Hippocampal formation (tissue), 2 donors: ENCODE results near the gene SST.

Experiments used
- DNase-seq, 2 donors: peaks; one replicate each; lab custom pipeline; 2025; lab: John Stamatoyannopoulos, UW

Gene SST

DNA sequence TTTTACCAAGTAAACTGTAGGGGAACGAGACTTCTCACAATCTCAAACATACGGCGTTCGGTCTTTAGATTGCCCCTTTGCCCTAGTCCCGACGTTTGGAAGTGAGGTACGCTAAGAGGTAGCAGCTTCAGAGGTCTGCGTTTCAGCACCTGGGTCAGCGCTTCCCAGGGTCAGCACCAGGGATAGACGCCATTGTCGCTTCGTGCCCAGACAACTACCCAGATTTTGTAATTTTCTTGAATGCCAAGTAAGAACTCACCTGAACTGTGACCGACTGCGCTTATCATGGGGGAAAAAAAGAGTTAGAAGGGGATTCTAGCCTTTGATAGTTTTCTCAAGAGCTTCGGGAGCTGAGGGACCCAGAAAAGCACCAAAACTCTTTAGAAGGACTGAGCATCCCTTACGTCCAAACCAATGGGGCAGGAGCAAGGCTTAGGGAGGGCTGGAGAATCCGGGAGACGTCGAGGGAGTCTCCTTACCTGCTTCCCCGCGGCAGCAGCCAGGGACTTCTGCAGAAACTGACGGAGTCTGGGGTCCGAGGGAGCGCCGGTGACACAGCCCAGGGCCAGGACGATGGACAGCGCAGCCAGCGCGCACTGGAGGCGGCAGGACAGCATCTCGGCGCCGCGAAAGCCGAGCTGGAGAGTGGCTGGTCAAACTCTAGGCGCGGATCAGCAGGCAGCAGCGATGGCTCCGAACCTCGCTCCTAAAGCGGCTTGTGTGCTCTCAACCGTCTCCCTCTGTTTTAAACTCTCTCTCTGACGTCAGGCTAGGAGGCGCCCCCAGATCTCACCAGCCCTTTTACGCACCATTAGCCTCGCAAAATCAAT lies at the start of gene SST:
SST (minus strand) TSS at position 720 of the 830 bp plus-strand sequence; CDS start at position 617, 103 bp downstream.
- DNase-seq, result no peak

DNA sequence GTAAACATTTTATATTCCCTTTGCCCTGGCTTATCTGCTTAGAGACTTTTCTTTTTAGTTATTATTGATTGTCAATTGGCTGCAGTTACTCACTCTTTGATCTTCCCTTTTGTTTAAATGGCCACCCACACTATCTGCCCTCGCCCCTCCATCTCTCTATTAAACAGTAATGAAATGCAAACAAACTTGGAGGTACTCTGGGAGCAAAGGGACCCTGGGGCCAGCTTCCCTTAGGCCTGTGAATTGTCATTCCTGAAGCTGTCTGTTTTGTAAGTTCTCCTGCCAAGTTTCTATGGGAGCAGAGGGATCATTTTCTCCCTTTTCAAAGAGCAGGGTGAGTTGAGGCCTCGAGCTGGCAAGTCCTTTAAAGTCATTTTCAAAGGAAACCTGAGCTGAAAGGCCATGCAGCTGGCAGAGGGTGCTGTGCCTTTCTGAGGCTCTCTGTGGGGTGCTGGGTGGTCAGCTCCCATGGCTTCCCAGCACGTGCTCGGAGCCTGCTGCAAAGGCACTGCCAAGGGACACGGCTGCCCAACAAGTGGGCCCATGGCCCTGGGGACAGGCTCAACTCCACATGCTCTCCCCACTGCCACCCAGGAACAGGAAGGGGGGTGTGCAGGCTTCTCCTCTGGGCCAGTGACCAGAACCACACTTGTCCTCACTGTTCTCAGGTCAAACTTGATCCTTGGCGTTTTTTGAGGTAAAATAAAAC lies 49.6 kb upstream of the SST start:
- peak; percentile 36 to 60 for DNase-seq

DNA sequence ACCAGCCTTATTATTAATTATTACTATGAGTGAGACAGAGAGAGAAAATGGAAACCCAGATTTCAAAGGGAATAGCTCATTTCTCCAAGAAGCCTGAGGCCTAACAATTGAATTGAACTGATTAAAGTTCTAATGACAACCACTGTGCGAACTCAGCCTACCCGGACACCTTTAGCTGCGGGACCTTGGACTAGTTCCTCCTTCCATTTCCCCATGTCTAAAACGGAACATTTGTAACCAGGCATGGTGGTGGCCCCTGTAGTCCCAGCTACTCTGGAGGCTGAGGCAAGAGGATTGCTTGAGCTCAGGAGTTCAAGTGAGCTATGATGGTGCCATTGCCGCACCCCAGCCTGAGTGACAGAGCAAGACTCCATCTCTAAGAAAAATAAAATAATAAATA lies 48.6 kb upstream of the SST start:
- no peak for DNase-seq

DNA sequence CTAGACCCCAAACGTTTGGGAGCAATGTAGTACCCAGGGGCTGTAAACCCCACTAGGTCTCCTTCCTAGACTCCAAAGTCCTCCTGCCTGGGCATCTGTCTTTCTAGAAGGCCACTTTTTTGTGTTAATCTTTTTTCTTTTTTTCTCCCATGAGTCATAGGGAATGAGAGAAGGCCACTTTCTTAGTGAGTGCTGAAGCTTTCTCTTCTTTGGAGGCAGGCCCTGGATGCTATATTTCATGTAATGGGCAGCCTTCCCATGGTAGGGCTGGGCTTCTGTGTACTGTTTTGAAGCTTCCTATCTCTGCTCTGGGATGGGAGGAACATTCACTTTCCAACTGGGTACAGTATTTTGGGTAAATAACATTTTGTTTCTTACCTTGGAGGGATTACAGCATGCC lies 47.4 kb upstream of the SST start:
- no peak for DNase-seq

DNA sequence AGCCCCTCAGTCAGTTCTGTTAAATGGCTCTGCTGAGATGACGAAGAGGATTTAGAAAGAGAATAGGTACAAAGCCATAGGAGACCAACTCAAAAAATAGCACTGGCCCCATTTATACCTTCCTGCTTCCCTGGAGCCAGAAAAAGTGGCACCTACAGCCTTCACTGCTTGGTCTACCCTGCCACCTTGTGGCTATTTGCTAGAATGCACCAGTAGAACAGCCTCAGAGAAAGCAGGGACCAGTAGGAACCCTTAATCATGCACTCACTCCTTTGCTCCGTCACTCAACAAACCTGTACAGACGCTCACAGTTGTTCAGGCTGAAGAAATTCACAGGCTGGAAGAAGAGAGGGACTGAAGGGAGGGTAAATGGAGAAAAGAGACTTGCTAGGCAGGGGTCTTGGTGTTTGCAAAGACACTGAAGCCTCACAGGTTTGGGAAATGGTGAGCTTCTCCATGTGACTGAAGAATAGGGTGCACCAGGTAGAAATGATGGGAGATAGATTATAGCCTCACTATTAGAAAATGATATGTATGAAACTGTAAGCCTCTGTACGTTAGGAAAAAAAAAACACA lies 44.3 kb upstream of the SST start:
- DNase-seq, result peak; percentile 68 to 69

DNA sequence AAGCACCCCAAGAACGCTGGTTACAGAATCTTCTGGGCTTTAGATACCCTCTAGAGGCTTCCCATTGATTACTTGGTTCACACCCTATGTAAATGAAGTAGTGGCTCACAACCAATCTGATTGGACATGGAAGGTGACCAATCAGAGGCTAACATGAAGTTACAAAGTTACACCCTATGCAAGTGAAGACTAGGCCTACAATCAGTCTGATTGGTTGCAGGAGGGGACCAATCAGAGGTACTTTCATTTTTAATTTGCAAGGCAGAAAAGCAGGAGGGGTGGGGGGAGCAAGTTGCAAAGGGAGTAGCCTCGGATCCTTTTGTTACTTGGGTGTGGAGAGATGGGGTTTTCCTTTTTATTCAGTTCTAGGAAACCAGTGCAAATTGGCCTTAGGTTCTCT lies 43.3 kb upstream of the SST start:
- no peak for DNase-seq

DNA sequence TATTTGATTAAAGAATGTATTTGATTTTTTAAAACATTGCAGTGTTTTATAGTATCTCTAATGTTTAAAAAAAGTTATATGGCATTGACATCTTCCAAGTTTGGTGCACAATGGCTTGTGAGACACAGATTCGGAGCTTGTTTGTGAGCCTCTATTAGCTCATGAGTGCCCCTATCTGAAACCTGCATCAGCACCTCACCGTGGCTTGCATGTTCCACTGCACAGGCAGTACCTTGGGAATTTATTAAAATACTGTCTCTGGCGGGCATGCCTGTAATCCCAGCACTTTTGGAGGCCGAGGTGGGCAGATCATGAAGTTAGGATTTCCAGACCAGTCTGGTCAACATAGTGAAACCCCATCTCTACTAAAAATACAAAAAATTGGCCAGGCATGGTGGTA lies 39.0 kb upstream of the SST start:
- no peak for DNase-seq

DNA sequence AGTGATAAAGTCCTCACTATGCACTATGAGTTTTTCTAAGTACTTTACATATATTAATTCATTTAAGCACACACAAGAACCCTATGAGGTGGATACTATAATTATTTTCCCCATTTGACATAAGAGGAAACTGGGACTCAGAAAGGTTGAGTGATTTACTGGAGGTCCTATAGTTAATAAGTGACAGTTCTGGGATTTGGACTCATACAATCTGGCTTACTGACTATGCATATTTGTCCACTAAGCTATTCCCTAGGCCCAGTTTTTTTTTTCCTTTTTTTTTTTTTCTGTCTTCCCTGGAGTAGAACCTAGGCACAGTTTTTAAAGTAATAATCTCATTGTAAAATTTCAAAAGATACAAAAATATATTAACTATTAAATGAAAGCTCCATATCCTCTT lies 38.5 kb upstream of the SST start:
- no peak for DNase-seq

DNA sequence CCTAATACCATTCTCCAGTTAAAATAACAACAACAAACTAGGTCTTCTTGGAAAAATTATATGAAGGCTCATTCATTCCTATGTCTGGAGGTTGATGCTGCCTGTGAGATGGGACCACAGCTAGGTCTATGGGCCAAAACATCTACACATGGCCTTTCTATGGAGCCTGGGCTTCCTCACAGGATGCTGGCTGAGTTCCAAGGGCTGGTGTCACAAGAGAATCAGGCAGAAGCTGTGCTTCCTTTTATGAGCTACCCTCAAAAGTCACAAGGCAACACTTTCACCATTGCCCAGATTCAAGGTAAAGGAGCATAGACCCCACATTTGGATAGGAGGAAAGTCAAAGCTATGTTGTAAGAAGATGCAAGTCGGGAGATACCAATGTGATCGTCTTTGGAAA lies 36.8 kb upstream of the SST start:
- DNase-seq, result peak in 1 of 2 donors; percentile 5

DNA sequence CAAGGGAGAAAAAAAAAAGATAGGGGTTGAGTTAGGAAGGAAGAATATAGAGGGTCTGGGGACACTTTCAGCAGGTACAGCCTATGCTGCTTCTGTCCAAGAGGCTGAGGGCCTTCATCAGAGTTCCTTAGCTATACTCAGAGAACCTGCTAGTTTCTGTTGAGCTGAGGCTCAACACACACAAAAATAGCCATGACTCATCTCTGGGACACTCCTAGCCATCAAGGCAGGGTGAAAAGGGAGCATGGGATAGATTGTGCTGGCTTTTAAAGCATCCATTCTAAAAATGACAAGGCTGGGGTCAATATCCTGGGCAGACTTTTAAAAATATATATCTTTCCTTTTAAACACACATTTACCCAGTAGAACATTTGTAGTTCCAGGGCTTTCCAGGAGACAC lies 35.0 kb upstream of the SST start:
- DNase-seq, result no peak

DNA sequence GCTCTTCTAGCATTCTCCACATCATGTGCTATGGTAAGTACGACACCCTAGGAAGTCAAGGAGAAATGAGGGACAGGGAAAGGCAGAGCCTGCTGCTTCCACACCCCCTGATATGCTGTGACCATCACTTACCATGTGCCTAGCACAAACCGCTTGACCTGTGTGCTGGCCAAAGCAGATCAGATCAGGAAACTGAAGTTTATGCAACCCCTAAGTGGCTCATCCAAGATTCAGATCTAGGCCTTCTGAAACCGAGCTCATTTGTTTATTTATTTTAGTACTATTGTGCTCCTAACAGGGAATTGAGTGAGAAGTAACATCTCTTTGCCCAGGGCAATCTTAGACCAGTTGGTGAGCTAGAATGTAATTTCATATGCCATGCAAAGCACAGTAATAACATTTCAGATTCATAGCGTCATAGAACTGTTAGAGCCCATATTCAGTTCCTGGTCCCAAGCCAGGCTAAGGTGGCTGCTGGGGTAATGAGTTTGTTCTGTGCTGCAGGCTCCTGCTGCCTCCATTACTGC lies 32.4 kb upstream of the SST start, which contains the start of gene RTP2:
RTP2 (minus strand) TSS at position 51 of the 527 bp plus-strand sequence. CDS start 429 bp downstream, outside the sequence.
- DNase-seq, result no peak

DNA sequence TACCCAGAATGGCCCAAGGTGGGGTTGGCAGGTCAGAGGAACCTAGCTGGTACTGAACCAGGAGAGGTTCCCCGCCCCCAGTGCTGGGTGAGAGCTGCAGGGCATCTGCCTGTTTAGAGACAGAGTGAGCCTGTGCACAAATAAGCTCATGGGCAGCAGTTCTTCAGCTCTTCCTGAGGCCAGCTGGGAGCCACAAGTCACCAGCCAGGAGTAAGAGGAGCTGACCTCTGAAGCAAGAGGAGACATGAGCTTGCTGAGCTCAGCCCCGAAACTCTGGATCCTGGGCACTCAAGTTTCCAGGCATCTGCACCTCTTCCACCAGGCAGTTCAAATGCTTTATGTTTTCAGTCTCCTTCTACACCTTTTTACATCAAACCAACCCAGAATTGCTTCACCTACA lies 30.1 kb upstream of the SST start:
- DNase-seq, result no peak

DNA sequence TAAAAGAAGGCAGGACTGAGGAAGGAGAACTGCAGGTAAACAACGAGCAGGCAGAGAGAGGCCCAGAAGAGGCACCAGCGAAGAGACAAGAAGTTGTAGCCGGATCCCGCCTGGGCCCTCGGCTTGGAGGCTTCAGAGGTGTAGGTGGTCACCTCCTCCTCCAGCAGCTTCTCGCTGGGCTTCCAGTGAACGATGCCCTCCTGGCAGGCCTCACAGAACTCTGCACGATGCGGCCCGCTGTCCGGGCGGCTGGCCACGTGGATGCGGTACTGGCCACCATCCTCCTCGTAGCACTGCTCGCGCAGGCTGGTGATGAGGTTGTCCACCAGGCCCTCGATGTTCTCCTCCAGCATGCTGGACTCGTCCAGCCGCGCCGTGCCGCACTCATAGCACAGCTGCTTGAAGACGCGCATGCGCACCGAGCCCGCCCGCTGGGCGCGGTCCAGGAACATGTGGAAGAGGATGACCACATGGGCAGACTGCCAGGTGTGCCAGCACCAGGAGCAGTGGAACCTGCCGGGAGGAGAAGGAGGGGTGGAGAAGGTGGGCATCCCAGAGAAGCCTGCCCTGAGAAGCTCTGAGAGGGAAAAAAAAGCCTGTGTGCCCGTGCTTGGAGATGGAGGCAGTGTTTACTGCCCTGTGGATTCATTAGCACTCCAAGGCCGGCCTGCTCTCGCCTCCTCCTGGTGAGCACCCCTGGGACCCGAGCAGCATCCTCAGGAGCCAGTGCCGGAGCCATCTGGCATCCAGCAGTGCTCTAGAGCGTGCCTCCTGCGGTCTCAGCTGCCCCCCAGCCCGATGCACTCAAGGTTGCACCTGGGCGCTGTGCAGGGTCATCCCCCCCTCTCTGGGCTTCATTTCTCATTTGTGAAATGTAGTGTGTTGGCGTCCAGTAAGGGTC lies 28.6 kb upstream of the SST start:
- DNase-seq, result no peak

DNA sequence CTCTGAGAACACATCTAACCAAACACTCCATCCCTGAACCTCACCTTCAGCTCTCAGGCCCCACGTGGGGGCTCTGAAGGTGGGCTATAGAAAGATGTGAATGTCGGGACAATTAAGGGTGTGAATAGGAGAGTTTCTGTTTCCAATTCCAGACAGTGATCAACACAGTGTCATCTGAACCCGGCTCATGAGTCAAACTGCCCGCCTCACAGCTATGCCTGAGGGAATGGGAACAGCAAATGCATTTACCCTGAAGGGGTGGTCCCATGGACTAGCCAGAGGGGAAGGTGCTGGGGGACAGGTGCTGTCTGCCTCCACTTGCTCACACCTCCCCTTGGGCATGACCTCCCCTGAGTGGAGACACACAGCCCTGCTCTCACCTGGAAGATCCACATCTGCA lies 25.8 kb upstream of the SST start:
- DNase-seq, result no peak

DNA sequence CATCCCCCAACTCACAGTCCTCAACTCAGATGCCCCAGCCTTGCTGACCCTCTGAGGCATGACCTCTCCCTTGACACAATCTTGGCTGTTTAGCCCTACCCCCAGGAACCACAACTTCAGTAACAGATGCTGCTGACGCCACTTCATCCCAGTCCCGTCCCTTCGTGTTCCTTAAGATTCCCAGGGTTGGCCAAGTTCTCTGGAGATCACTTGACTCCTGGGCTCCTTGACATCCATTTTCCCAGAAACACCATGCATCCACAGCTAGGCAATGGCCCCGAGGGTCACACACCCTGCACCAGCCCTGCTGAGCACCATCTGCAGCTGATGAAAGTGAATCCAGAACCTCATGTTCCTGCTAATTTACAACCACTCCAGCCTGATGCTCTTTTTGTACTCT lies 25.3 kb upstream of the SST start:
- no peak for DNase-seq

DNA sequence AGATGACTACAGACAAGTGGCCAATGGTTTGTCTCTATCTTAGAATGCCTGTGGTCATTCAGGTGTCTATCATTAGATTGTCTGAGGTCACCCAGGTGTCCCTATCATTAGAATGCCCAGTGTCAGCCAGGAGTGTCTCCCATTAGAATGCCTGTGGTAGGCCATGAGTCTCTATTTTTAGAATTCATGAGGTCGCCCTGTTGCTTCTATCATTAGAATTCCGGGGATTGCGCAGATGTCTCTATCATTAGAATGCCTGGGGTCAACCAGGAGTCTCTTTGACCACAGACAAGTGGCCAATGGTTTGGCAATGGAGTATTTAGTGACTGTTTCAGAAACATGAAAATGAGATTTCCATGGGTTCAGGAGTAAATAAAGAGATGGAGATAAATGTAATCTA lies 24.6 kb upstream of the SST start:
- DNase-seq, result no peak

DNA sequence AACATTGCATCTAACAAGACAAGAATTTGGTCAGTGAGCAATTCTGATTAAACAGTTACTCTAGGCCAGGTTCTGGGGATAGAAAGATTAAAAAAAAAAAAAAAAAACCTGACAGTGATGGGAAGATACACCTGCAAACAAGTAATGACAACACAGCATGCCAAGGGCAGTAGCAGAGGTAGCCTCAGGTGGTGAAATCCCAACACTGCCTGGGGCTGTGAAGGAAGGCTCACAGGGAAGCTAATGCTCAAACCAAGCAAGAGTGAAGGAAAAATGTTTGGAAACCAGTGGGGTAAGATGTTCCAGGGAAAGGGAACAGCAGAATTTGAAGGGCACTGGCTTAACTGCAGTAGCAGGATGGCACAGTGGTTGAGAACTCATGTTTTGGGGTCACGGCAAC lies 23.2 kb upstream of the SST start:
- no peak for DNase-seq

DNA sequence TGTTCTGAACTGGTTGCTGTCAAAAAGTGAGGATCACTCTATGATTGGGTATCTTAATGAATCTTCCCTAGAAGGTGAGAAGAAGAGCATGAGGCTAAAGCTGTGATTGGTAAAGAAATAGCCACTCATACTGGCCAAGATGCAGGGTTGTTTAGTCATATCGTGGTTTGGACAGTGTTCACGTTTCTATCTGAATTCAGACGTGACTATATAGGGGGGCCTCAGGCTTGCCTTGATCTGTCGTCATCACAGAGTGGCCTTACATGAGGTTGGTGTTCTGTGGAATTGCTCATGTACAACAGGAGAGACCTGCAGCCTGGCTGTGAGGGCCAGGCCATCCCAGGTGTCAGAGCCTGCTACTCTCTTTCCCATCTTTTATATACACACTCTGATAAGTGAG lies 19.8 kb upstream of the SST start:
- no peak for DNase-seq

DNA sequence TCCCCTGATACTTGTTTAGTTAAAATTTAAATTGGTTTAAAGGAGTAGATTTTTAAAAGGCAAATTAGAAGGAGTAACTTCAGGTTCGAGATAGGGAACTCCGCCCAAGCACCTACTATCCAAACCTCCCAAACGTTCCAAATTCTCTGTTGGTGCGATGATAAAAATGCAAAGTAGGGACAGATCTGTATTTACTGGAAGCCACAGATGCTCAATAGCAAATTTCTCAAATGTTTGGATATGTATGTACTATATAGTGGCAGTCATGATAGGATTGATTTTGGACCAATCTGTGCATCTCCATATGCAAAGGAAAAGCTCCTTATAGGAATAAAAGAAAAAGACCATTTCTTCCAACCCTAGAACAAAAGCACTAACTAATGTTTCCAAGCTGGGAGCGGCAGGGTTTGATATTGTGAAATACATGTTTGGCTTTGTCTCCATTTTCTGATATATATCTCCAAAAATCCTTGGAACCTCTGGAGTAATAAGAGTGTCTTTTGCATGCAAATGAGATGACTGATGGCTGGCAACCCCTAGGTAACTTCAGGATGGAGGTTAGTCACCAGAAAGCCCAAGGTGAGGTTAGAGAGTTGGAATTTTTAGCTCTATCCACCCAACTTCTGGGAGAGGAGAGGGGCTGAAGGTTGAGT lies 16.6 kb upstream of the SST start:
- DNase-seq, result no peak

DNA sequence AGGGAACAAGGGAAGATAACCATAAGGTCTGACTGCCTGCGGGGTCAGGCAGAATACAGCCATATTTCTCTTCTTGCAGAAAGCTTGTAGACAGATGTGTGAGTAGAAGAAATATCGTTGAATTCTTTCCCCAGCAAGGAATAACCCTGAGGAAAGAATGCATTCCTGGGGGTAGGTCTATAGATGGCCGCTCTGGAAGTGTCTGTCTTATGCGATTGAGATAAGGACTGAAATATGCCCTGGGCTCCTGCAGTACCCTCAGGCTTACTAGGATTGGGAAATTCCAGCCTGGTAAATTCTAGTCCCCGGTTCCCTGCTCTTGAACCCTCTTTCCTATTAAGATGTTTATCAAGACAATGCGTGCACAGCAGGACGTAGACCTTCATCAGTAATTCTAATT lies 15.8 kb upstream of the SST start:
- no peak for DNase-seq

DNA sequence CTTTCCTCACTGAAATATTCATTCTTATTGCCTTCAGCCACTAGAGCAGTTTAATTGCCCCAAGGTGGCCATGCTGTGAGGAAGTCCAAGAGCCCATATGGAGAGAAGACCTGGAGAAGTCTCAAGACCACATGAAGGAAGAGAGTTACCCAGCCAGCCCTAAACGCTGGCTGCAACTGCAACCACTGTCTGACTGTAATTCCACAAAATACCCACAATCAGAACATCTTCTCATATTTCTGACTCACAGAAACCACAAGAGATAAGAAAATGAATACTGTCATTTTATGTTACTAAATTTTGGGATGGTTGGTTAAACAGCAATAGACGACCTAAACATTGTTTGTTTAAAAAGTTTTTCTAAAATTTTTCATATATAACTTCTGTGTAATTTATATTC lies 14.7 kb upstream of the SST start:
- DNase-seq, result no peak
